GM19467 (cell line): ENCODE data around the gene SLC29A1.

Experiments used
- ATAC-seq: cut with Tn5 transposase; IDR thresholded peaks from one replicate; pipeline ENCODE4 v1.9.1; 2021; ENCODE audit warnings: mild to moderate bottlenecking, moderate library complexity; ENCODE audit not compliant: unreplicated experiment

Gene SLC29A1

GRCh38 chr6:44277763-44278162, 54.4 kb downstream of the SLC29A1 start:
- ATAC-seq: no peak

- ATAC-seq: no peak
Observed at GRCh38 chr6:44278315-44278714, 54.9 kb downstream of the SLC29A1 start.

- no peak for ATAC-seq
Observed at GRCh38 chr6:44278774-44279697, 55.6 kb downstream of the SLC29A1 start.
